Measurements from ENCODE around the gene IFNA13. TPM values are rescaled to one million over a fixed set of nuclear protein-coding genes. Genes with fewer than 3 reads are reported as not detected.
"Not testable (repeated sequence)": the region's sequence is repeated elsewhere in the genome, so short reads cannot be mapped to it uniquely, and the experiment has no call there.

The IFNA13 gene
- total RNA-seq, 2 experiments from 2014 or later, result not detected

GRCh38 chr9:21395778-21396717, 28.2 kb upstream of the IFNA13 start:
- H3K27me3 Mint-ChIP-seq, result peaks cover 54% of the 10 kb centered on the region
- intact Hi-C loops (cut with micrococcal nuclease), result loop anchor here (1.0 to 10.0 kb wide), 5 partner anchors 39 to 393 kb away; no protein-coding TSS in a partner anchor
- POLR2A ChIA-PET, result interaction anchor here (1.2 kb wide), 2 partner anchors 67 to 70 kb away, joined by 3 to 4 read pairs; no protein-coding TSS in a partner anchor

GRCh38 chr9:21392270-21392669, 24.4 kb upstream of the IFNA13 start:
- intact Hi-C loops (cut with micrococcal nuclease), result loop anchor here (10.0 kb wide), 2 partner anchors 157 to 197 kb away; no protein-coding TSS in a partner anchor
- peaks cover 52% of the 10 kb centered on the region for H3K27me3 Mint-ChIP-seq

More at GRCh38 chr9:21395778-21396717, 28.2 kb upstream of the IFNA13 start:
- DNase-seq, result peak; percentile 64
- Mint-ChIP-seq H3K36me3 (no peaks in the 10 kb centered on the region), H3K9me3 (peaks cover 2% of the 10 kb centered on the region), H3K4me1 (ENCODE audit: low read depth) (peaks cover 11% of the 10 kb centered on the region), H3K27ac (no peak overlapping the region), H3K4me3 (peak overlapping the region; percentile 66)
- CTCF ChIA-PET, result interaction anchor here (0.6 to 4.0 kb wide), 48 partner anchors 8 to 733 kb away, joined by 3 to 74 read pairs (median 4); partner anchors contain the start of genes IFNA8 and KLHL9

GRCh38 chr9:21385131-21385670, 17.3 kb upstream of the IFNA13 start, which contains the start of gene IFNA2:
IFNA2 (minus strand) TSS chr9:21385398; CDS start chr9:21385329, 69 bp downstream.
- H3K36me3 Mint-ChIP-seq, result no peaks in the 10 kb centered on the region
- H3K27ac Mint-ChIP-seq, result no peak within 1 kb of the TSS
- POLR2A ChIA-PET, result no interaction called here
- peaks cover 2% of the 10 kb centered on the region for H3K9me3 Mint-ChIP-seq
- peaks cover 39% of the 10 kb centered on the region for H3K27me3 Mint-ChIP-seq
- H3K4me3 Mint-ChIP-seq, result no peak within 1 kb of the TSS
- intact Hi-C loops (cut with micrococcal nuclease), result no loop called here
- no peak for DNase-seq
- H3K4me1 Mint-ChIP-seq (ENCODE audit: low read depth), result peaks cover 13% of the 10 kb centered on the region
- CTCF ChIA-PET, result no interaction called here

More at GRCh38 chr9:21392270-21392669, 24.4 kb upstream of the IFNA13 start:
- ChIA-PET POLR2A (interaction anchor here (0.9 kb wide), 1 partner anchor 58 kb away, joined by 3 read pairs; the partner anchor contains the start of gene KLHL9), CTCF (interaction anchor here (0.7 to 2.5 kb wide), 9 partner anchors 9 to 140 kb away, joined by 3 to 12 read pairs (median 4); partner anchors contain the start of gene KLHL9)
- Mint-ChIP-seq H3K4me1 (ENCODE audit: low read depth) (peaks cover 11% of the 10 kb centered on the region), H3K9me3 (no peaks in the 10 kb centered on the region), H3K36me3 (no peaks in the 10 kb centered on the region), H3K4me3 (no peak overlapping the region), H3K27ac (no peak overlapping the region)
- no peak for DNase-seq

DNA sequence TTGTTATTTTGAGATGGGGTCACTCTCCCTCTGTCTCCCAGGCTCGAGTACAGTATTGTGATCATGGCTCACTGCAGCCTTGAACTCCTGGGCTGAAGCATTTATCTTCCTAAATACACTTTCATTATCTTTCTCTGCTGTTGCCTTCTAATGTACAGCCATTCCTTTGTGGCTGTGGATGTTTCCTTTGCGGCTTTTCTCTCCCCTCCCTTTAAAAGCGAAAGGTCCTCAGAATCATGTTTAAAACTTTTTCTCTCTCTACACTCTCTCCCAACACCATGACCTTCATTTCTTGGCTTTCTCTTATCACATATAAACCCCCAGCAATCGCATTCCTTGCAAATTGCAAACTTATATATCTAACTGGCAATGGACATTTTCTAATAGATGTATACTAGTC, 15.8 kb upstream of the IFNA13 start:
- ChIA-PET POLR2A (no interaction called here), CTCF (no interaction called here)
- Mint-ChIP-seq H3K9me3 (peaks cover 2% of the 10 kb centered on the region), H3K36me3 (no peaks in the 10 kb centered on the region), H3K27ac (no peak overlapping the region), H3K4me3 (no peak overlapping the region), H3K4me1 (ENCODE audit: low read depth) (peaks cover 13% of the 10 kb centered on the region), H3K27me3 (peaks cover 37% of the 10 kb centered on the region)
- intact Hi-C loops (cut with micrococcal nuclease), result no loop called here
- no peak for DNase-seq

DNA sequence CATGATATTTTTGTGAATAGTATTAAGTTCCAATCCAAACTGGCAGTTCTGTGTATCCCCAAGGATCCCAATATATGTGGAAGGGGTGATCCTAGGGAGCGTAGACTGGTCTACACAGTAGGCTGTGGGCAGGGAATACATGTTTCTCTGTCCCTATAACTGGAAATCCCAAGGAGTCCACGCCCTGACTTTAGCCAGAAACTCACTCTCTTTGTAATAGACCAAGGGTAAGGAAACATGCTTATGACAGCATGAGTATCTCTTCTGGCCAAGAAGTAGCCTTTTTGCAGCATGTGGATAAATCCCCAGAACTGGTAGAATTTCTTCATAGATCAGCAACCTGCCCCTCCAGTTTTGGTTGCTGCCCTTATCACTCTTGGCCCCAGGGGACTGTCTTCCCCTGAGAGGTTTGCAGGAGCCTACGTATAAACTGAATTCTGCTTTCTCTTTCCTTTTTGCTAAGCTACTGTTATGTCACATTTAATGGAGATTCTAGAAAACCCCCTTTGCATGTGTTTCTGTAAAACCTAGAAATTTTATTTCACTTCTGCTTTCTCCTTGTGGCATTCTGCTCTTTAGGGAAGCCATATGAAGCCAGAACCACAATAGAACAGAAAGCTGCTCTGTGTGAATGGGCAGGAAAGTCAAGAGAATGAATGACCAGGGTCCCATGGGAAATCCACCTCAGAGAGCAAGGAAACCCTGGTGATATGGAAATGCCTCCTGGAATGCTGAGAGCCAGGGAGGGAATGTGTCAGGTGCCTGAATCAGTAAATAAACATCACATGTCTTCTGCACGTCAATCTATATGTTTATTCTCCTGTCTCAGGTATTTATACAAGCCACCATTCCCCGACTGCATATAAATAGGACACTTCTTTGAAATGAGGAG, 13.8 kb upstream of the IFNA13 start:
- H3K4me3 Mint-ChIP-seq, result no peak overlapping the region
- intact Hi-C loops (cut with micrococcal nuclease), result loop anchor here (1.0 kb wide), 1 partner anchor 24 kb away; no protein-coding TSS in a partner anchor
- ChIA-PET POLR2A (no interaction called here), CTCF (interaction anchor here (1.2 to 2.2 kb wide), 3 partner anchors 10 to 53 kb away, joined by 4 to 11 read pairs (median 4); no protein-coding TSS in a partner anchor)
- peaks cover 35% of the 10 kb centered on the region for H3K27me3 Mint-ChIP-seq
- H3K36me3 Mint-ChIP-seq, result no peaks in the 10 kb centered on the region
- H3K4me1 Mint-ChIP-seq (ENCODE audit: low read depth), result peaks cover 13% of the 10 kb centered on the region
- H3K9me3 Mint-ChIP-seq, result peaks cover 2% of the 10 kb centered on the region
- DNase-seq, result peak; percentile 25
- no peak overlapping the region for H3K27ac Mint-ChIP-seq

- POLR2A ChIA-PET; H3K4me1 Mint-ChIP-seq (ENCODE audit: low read depth); intact Hi-C loops (cut with micrococcal nuclease); H3K9me3 Mint-ChIP-seq; H3K4me3 Mint-ChIP-seq; DNase-seq; H3K36me3 Mint-ChIP-seq; H3K27ac Mint-ChIP-seq: not testable (repeated sequence)
- CTCF ChIA-PET, result interaction anchor here (1.2 kb wide), 1 partner anchor 24 kb away, joined by 4 read pairs; no protein-coding TSS in a partner anchor
- H3K27me3 Mint-ChIP-seq, result peaks cover 13% of the 10 kb centered on the region
Observed at GRCh38 chr9:21371467-21371866, 3.6 kb upstream of the IFNA13 start.

DNA sequence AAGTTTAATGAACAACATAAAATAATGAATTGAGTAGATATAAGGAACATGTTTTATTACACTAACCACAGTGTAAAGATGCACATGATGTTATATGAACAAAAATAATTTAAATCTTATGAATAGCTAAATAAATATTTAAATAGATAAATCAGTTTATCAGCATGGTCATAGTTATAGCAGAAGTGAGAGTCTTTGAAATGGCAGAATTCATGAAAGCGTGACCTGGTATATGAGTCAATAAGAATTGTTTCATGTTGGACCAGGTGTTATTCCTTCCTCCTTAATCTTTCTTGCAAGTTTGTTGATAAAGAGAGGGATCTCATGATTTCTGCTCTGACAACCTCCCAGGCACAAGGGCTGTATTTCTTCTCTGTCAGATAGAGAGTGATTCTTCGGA, 688 bp downstream of the IFNA13 start:
- peaks cover 30% of the 10 kb centered on the region for H3K27me3 Mint-ChIP-seq
- H3K27ac Mint-ChIP-seq; DNase-seq; H3K4me3 Mint-ChIP-seq; intact Hi-C loops (cut with micrococcal nuclease); CTCF ChIA-PET; H3K9me3 Mint-ChIP-seq; H3K4me1 Mint-ChIP-seq (ENCODE audit: low read depth); H3K36me3 Mint-ChIP-seq; POLR2A ChIA-PET: not testable (repeated sequence)

GRCh38 chr9:21362287-21362686, 5.6 kb downstream of the IFNA13 start:
- Mint-ChIP-seq H3K36me3 (no peaks in the 10 kb centered on the region), H3K4me3 (no peak overlapping the region), H3K4me1 (ENCODE audit: low read depth) (peaks cover 13% of the 10 kb centered on the region), H3K27ac (no peak overlapping the region), H3K9me3 (no peaks in the 10 kb centered on the region), H3K27me3 (peaks cover 43% of the 10 kb centered on the region)
- POLR2A ChIA-PET, result interaction anchor here (1.5 kb wide), 1 partner anchor 28 kb away, joined by 3 read pairs; no protein-coding TSS in a partner anchor
- no peak for DNase-seq
- CTCF ChIA-PET, result interaction anchor here (1.3 kb wide), 1 partner anchor 34 kb away, joined by 3 read pairs; no protein-coding TSS in a partner anchor
- intact Hi-C loops (cut with micrococcal nuclease), result no loop called here

DNA sequence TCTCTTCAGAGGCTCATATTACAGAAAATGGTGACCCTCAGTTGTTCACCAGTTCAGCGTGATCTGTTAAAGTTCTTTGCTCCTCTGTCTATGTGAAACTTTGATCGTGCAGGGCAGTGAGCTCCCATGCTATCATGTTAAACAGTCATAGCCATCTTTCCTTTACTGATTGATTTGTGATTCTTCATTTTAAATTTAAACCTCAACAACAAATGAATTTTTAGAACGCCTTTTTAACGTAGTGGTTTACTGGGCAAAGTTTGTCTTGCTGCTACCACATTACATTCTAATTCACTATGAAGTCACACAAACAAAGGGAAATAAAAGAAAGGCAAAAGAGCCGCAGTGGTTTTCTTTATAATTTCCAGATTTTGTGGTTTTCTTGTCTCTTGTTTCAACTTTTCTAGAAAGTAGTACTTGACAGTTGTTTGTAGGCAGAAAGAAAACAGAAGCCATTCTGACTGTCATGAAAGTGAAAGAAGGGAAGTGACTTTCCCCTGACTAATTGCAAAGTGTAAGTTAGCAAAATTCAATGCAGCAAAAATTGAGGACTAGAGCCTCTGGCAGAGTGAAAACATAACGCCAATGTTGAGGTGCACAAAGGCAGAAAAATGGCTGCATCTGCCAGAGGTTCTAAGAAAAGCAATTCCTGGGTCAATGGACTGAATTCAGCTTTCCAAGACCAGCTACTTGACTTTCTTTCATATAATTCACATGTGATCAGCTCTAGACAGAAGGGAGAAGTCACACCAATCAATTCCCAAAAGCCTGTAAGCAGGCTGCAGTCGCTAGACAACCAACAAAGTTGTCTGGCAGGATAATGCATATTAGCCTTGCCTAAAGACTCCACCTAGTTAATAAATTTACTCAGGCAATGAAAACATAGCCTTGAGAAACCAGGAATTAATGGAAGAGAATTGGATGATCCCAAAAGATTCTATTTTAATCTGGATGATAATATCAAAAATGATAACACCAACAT, 10.1 kb downstream of the IFNA13 start:
- intact Hi-C loops (cut with micrococcal nuclease), result loop anchor here (1.0 to 10.0 kb wide), 7 partner anchors 22 to 723 kb away; partner anchors contain the start of gene KLHL9
- no peak overlapping the region for H3K27ac Mint-ChIP-seq

DNA sequence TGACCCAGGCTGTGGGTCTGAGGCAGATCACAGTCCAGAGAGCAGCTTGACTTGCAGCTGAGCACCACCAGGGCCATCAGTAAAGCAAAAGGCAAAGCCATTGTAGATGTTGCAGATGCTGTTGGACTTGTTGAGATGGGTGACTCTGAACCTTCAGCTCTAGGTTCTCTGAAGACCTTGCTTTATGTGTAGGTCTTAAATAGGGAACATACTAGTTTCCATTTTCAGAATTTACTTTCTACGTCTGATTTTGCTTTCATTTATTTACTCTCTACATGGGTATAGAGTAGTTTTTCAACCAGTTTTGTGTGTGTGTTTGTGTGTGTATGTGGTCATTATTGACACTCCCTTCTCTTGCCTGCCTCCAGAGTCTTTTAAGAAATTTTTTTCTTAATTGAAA, 17.1 kb downstream of the IFNA13 start, which contains the start of gene IFNA6:
Gene IFNA6, minus strand, starts transcription at position 101 of the 400 bp plus-strand sequence. Its CDS starts 0 bp downstream, at position 101.
- DNase-seq, result no peak
- Mint-ChIP-seq H3K27ac (no peak within 1 kb of the TSS), H3K36me3 (peaks cover 11% of the 10 kb centered on the region), H3K27me3 (peaks cover 44% of the 10 kb centered on the region), H3K4me3 (no peak within 1 kb of the TSS), H3K9me3 (peaks cover 8% of the 10 kb centered on the region), H3K4me1 (ENCODE audit: low read depth) (no peaks in the 10 kb centered on the region)
- CTCF ChIA-PET, result interaction anchor here (1.4 kb wide), 1 partner anchor 45 kb away, joined by 3 read pairs; no protein-coding TSS in a partner anchor
- POLR2A ChIA-PET, result no interaction called here
- intact Hi-C loops (cut with micrococcal nuclease), result loop anchor here (10.0 kb wide), 1 partner anchor 224 kb away; no protein-coding TSS in a partner anchor

More for the DNA sequence above, 10.1 kb downstream of the IFNA13 start:
- H3K36me3 Mint-ChIP-seq, result peaks cover 11% of the 10 kb centered on the region
- peak; percentile 30 for DNase-seq
- H3K4me3 Mint-ChIP-seq, result peak overlapping the region; percentile 3
- CTCF ChIA-PET, result interaction anchor here (0.6 to 3.1 kb wide), 6 partner anchors 20 to 76 kb away, joined by 3 to 9 read pairs (median 4); no protein-coding TSS in a partner anchor
- peaks cover 38% of the 10 kb centered on the region for H3K27me3 Mint-ChIP-seq
- peaks cover 8% of the 10 kb centered on the region for H3K9me3 Mint-ChIP-seq
- POLR2A ChIA-PET, result no interaction called here
- peaks cover 20% of the 10 kb centered on the region for H3K4me1 Mint-ChIP-seq (ENCODE audit: low read depth)

Data from activated CD4-positive, alpha-beta memory T cell treated with anti-CD3 and anti-CD28 coated beads for 36 hours (primary cell).